A549 (cell line): ENCODE measurements around the gene LNX2.

Experiments used
- CTCF ChIP-seq: fragments of >200 bp; sonication (Bioruptor Twin); formaldehyde crosslinking; IDR thresholded peaks from 3 replicates; pipeline ENCODE4 v1.5.1; 2016
- MAX ChIP-seq: IDR thresholded peaks from 2 replicates; pipeline ENCODE4 v1.6.1; 2012
- NFE2L2 ChIP-seq: fragments of 150-350 bp; conservative IDR thresholded peaks from 2 replicates; pipeline ENCODE4 v1.6.1; 2014; ENCODE audit warnings: low read length
- POLR2A ChIP-seq: IDR thresholded peaks from 2 replicates; pipeline ENCODE4 v1.6.1; 2012; ENCODE audit warnings: mild to moderate bottlenecking, low read length
- SMC3 ChIP-seq: fragments of >200 bp; sonication (Bioruptor Twin); formaldehyde crosslinking; IDR thresholded peaks from 3 replicates; pipeline ENCODE4 v1.6.1; 2018; ENCODE audit warnings: inconsistent platforms

- no peak for TF ChIP-seq POLR2A
- no peak for TF ChIP-seq CTCF
- no peak for TF ChIP-seq SMC3
- no peak for TF ChIP-seq NFE2L2
- TF ChIP-seq MAX, result no peak
Measured at GRCh38 chr13:27624071-27624470, 3.7 kb upstream of the LNX2 start.
